Stimulated activated naive CD8-positive, alpha-beta T cell treated with anti-CD3 and anti-CD28 coated beads, Interleukin-15, amount 100 ng/mL, for 72 hours (primary cell): Measurements from ENCODE around the gene AIFM1.

ENCODE experiments used
- ATAC-seq: fragments of 150-1000 bp; cut with Tn5 transposase; 2 replicates; pipeline ENCODE4 v1.10.0; 2021; ENCODE audit warnings: mild to moderate bottlenecking, moderate library complexity
- DNase-seq, 2 donors: peaks; one replicate each; pipeline ENCODE4 v3.0.0; 2021 to 2022
- H3K27ac Mint-ChIP-seq, 2 donors: one replicate each; pipeline ENCODE4 v1.8.0; 2022; ENCODE audit warnings: mild to moderate bottlenecking in 2 of 2, mixed read lengths in 2 of 2, moderate library complexity in 2 of 2
- H3K27me3 Mint-ChIP-seq: one replicate; pipeline ENCODE4 v1.8.0; 2022; ENCODE audit warnings: mixed read lengths
- H3K4me1 Mint-ChIP-seq: one replicate; pipeline ENCODE4 v1.8.0; 2022; ENCODE audit warnings: mild to moderate bottlenecking, mixed read lengths
- H3K4me3 Mint-ChIP-seq, 2 donors: one replicate each; pipeline ENCODE4 v1.8.0; 2022; ENCODE audit warnings: mild to moderate bottlenecking in 2 of 2, mixed read lengths in 2 of 2, moderate library complexity in 1 of 2
- H3K9me3 Mint-ChIP-seq, 2 donors: one replicate each; pipeline ENCODE4 v1.8.0; 2022; ENCODE audit warnings: mixed read lengths in 2 of 2

AIFM1 gene

DNA sequence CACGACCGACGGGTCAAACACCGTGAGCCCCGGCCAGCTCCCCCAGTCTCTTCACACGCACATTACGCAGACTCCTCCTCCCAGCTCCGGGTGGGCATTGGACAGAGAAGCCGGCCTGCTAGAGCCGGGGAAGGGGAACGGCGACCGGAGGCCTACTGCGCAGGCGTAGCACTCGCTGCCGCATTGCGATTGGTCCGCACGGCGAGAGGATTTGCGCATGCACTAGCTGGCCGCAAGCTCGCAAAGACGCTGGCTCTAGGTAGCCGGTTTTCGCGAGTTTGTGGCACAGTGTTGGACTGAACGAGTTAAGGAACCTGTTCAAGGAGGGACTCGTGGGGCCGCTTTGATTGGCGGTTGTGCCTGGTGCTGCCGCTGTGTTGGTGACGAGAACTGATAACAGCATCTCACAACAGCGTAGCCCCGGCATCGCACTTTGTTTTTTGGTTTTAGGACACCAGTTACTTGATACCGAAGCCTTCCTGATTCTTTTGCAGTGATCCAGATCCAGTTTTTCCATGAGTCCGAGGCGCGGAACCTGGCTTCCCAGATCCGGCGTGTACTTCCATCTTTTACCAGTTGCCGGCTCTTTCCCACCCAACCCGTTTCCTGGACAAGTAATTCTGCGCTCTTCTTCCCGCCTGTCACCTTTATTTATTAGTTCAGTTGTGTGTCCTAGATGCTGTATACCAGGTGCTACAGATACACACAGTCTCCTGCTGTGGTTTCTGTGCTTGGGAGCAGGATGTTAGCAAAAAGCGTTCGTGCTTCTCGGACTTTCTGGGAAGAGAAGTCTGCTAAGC, at the start of gene AIFM1:
AIFM1 (minus strand) TSS at position 139 of the 800 bp plus-strand sequence. CDS start 185 bp downstream, outside the sequence.
- H3K4me3 Mint-ChIP-seq = peak within 1 kb of the TSS; percentile 95 to 99
- H3K27me3 Mint-ChIP-seq = no peaks in the 10 kb centered on the region
- peak within 1 kb of the TSS; percentile 96 to 98 for H3K27ac Mint-ChIP-seq
- peaks cover 42% of the 10 kb centered on the region for H3K4me1 Mint-ChIP-seq
- no peaks in the 10 kb centered on the region for H3K9me3 Mint-ChIP-seq
- peak; percentile 95 for ATAC-seq
- peak; percentile 85 to 91 for DNase-seq

DNA sequence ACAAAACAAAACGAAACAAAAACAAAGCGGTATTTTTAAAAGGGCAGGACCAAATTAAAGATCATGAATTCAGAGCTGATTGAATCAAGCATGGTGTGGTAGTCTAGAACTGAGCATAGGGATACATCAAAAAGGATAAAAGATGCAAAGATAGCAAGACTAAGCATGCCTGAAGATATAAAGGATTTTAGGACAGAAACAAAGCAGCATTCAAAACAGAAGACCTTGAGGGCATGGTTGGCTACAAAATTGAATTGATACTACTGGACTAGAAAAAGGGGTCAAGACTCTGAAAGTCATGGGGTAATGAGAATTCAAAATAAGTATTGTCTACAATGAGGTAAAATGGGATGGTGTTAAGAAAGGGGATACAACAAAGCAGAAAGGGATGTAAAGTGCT, 47.7 kb upstream of the AIFM1 start:
- H3K27ac Mint-ChIP-seq = no peak overlapping the region
- no peaks in the 10 kb centered on the region for H3K9me3 Mint-ChIP-seq
- H3K27me3 Mint-ChIP-seq = no peaks in the 10 kb centered on the region
- DNase-seq (no peak), ATAC-seq (no peak)
- peaks cover 18% of the 10 kb centered on the region for H3K4me1 Mint-ChIP-seq
- no peak overlapping the region for H3K4me3 Mint-ChIP-seq

- H3K27ac Mint-ChIP-seq = no peak overlapping the region
- no peaks in the 10 kb centered on the region for H3K27me3 Mint-ChIP-seq
- DNase-seq (no peak), ATAC-seq (peak; percentile 52)
- no peaks in the 10 kb centered on the region for H3K9me3 Mint-ChIP-seq
- H3K4me1 Mint-ChIP-seq = peaks cover 18% of the 10 kb centered on the region
- H3K4me3 Mint-ChIP-seq = peak overlapping the region in 1 of 2 donors; percentile 28
Measured at GRCh38 chrX:130212371-130212770, 46.7 kb upstream of the AIFM1 start.

DNA sequence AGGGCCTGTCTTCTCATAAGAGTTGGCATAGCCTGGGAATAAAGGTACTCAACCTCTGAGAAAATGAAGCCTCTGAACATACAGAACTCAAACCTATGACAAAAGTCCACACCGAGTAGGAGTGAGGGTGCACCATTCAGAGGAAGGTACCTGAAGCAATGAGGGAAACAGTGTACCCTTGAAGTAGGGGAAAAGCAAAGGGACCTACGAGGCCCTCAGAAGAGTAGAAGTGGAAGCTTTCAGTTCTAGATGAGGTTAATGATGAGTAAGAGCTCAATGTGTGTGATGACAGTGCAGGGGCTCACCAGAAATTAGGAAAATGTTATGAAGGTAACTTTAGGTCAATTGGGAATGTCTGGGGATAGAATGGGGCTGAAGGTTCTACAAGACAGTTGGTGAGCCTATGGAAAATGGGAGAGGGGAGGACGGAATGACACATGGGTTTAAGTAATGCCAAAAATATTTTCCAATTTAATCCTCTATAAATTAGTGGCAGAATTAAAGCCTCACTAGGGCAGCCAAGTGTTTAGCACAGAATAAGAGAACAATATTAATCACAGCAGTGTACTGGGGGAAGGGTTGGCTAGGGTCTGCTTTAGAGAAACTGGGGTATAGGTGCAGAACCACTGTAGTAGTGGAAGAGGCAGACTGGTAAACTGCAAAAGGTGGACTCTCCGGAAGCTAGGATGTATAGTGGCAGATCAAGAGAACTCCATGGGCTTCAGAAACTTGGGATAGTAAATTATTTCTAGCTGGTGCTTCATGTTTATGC, 46.0 kb upstream of the AIFM1 start:
- ATAC-seq (peak; percentile 76), DNase-seq (no peak)
- no peaks in the 10 kb centered on the region for H3K27me3 Mint-ChIP-seq
- H3K27ac Mint-ChIP-seq = no peak overlapping the region
- no peaks in the 10 kb centered on the region for H3K9me3 Mint-ChIP-seq
- peak overlapping the region in 1 of 2 donors; percentile 57 for H3K4me3 Mint-ChIP-seq
- H3K4me1 Mint-ChIP-seq = peaks cover 18% of the 10 kb centered on the region

DNA sequence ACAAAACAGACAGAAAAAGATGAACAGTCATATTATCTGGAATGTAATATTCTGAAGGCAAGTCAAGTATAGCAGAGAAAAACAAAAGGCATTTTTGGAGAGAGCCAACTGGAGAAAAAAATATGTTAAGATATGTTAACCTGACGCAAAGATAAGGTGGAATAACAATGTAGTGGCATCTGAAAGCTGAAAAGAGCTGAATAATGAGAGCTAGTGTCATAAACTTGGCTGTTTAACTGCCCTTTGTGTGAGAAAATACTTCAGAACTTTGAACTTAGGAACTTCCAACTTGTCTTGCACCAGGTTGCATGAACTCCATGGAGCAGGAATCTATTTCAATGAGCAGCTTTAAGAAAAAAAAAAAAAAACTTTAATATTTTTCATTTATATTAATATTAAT, 39.0 kb upstream of the AIFM1 start:
- Mint-ChIP-seq H3K4me3 (no peak overlapping the region), H3K27ac (no peak overlapping the region), H3K9me3 (no peaks in the 10 kb centered on the region), H3K27me3 (no peaks in the 10 kb centered on the region), H3K4me1 (no peaks in the 10 kb centered on the region)
- DNase-seq (no peak), ATAC-seq (no peak)

DNA sequence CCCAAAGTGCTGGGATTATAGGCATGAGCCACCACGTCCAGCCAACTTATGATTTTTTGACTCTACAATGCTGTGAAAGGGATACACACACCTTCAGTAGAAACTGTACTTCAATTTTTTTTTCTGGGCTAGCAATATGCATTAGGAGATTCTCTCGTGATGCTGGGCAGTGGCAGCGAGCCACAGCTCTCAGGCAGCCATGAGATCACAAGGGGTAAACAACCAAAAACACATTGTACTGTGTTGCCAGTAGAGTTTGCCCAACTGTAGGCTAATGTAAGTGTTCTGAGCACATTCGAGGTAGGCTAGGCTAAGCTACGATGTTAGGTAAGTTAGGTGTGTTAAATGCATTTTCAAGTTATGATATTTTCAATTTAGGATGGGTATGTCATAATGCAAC, 31.8 kb upstream of the AIFM1 start:
- ATAC-seq (no peak), DNase-seq (no peak)
- Mint-ChIP-seq H3K27me3 (no peaks in the 10 kb centered on the region), H3K9me3 (no peaks in the 10 kb centered on the region), H3K4me3 (no peak overlapping the region), H3K4me1 (no peaks in the 10 kb centered on the region), H3K27ac (no peak overlapping the region)

DNA sequence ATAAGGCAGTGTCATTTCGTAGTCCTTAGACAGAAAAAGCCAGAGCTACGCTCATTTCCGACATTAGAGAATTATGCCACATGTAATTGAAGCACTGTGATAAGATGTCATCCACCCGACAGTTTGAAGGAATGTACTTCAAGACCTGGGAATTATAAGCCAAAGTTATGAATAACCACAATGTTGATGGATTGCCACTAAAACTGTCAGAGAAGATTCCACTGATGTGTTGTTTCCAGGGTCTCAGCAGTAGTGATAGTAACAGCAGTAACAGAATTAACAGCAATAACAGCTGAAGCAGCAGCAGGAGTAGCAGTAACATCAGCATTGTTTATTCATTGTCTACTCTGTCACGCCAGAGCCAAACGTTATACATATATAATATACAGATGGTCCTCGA, 30.8 kb upstream of the AIFM1 start:
- H3K4me3 Mint-ChIP-seq = no peak overlapping the region
- ATAC-seq = no peak
- no peak overlapping the region for H3K27ac Mint-ChIP-seq
- no peak for DNase-seq
- no peaks in the 10 kb centered on the region for H3K9me3 Mint-ChIP-seq
- no peaks in the 10 kb centered on the region for H3K27me3 Mint-ChIP-seq
- H3K4me1 Mint-ChIP-seq = no peaks in the 10 kb centered on the region

DNA sequence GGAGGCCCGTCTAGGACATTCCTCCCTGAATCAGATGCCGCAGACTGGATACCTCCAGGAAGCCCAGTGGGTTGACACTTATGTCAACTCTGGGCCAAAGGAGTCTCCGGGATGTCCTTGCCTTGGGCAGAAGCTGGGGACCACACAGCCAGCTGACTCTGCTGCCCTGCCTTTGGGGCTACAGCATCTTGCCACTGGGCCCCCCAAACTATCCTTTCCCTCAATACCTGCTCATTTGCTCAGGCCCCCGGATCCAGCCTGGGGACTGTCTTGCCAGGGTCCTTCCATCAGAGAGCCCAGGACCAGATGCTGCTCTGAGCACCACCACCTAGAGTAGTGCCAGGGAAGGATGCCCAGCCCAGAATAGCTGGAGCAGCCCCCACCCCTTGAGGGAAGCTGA, 25.2 kb upstream of the AIFM1 start:
- H3K9me3 Mint-ChIP-seq = no peaks in the 10 kb centered on the region
- H3K4me1 Mint-ChIP-seq = peaks cover 6% of the 10 kb centered on the region
- DNase-seq (no peak), ATAC-seq (no peak)
- H3K27me3 Mint-ChIP-seq = no peaks in the 10 kb centered on the region
- no peak overlapping the region for H3K4me3 Mint-ChIP-seq
- no peak overlapping the region for H3K27ac Mint-ChIP-seq

GRCh38 chrX:130186651-130187050, 21.0 kb upstream of the AIFM1 start:
- Mint-ChIP-seq H3K4me3 (no peak overlapping the region), H3K9me3 (no peaks in the 10 kb centered on the region), H3K27ac (no peak overlapping the region), H3K4me1 (peaks cover 16% of the 10 kb centered on the region), H3K27me3 (no peaks in the 10 kb centered on the region)
- ATAC-seq (no peak), DNase-seq (no peak)

- H3K27ac Mint-ChIP-seq = no peak overlapping the region
- no peaks in the 10 kb centered on the region for H3K27me3 Mint-ChIP-seq
- no peak overlapping the region for H3K4me3 Mint-ChIP-seq
- DNase-seq = no peak
- ATAC-seq = no peak
- no peaks in the 10 kb centered on the region for H3K9me3 Mint-ChIP-seq
- H3K4me1 Mint-ChIP-seq = peaks cover 19% of the 10 kb centered on the region
Measured at GRCh38 chrX:130184857-130185256, 19.2 kb upstream of the AIFM1 start.

GRCh38 chrX:130184168-130184567, 18.5 kb upstream of the AIFM1 start:
- Mint-ChIP-seq H3K27ac (peak overlapping the region in 1 of 2 donors; percentile 34), H3K4me1 (peaks cover 26% of the 10 kb centered on the region), H3K27me3 (no peaks in the 10 kb centered on the region), H3K9me3 (no peaks in the 10 kb centered on the region), H3K4me3 (peak overlapping the region in 1 of 2 donors; percentile 44)
- no peak for ATAC-seq
- no peak for DNase-seq

GRCh38 chrX:130179579-130180215, 14.1 kb upstream of the AIFM1 start:
- peaks cover 63% of the 10 kb centered on the region for H3K4me1 Mint-ChIP-seq

GRCh38 chrX:130179170-130179569, 13.5 kb upstream of the AIFM1 start:
- Mint-ChIP-seq H3K9me3 (no peaks in the 10 kb centered on the region), H3K27ac (peak overlapping the region in 1 of 2 donors; percentile 43), H3K27me3 (no peaks in the 10 kb centered on the region), H3K4me1 (peaks cover 64% of the 10 kb centered on the region), H3K4me3 (peak overlapping the region; percentile 47 to 53)
- no peak for ATAC-seq
- no peak for DNase-seq

More at GRCh38 chrX:130179579-130180215, 14.1 kb upstream of the AIFM1 start:
- DNase-seq (no peak), ATAC-seq (peak; percentile 74)
- H3K9me3 Mint-ChIP-seq = no peaks in the 10 kb centered on the region
- no peaks in the 10 kb centered on the region for H3K27me3 Mint-ChIP-seq
- H3K27ac Mint-ChIP-seq = peak overlapping the region in 1 of 2 donors; percentile 43
- peak overlapping the region; percentile 41 to 47 for H3K4me3 Mint-ChIP-seq

DNA sequence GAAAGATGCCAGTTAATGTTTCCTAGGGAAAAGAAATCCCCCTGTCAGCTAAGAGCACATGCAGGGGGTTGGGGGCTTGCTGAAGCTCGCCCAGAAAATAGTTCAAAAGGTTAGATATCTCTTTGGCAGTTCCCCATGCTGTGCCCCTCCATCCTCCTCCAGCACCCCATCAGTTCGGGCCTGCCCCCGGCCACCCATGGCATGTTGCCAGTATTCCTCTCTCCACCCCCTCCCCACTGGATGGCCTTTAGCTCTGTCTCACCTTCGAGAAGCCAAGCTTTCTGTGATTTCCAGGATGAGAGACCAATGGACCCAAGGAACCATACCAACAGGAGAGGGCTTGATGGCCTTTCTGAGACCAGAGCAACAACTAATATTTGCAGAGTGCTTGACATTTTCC, 11.3 kb upstream of the AIFM1 start:
- Mint-ChIP-seq H3K4me3 (peak overlapping the region in 1 of 2 donors; percentile 60), H3K27ac (peak overlapping the region; percentile 85 to 93), H3K9me3 (no peaks in the 10 kb centered on the region), H3K27me3 (no peaks in the 10 kb centered on the region), H3K4me1 (peaks cover 64% of the 10 kb centered on the region)
- ATAC-seq (no peak), DNase-seq (no peak)

GRCh38 chrX:130176354-130176776, 10.7 kb upstream of the AIFM1 start:
- Mint-ChIP-seq H3K27me3 (no peaks in the 10 kb centered on the region), H3K4me1 (peaks cover 64% of the 10 kb centered on the region), H3K4me3 (peak overlapping the region; percentile 60 to 70), H3K9me3 (no peaks in the 10 kb centered on the region), H3K27ac (peak overlapping the region; percentile 85 to 93)
- ATAC-seq (no peak), DNase-seq (no peak)

DNA sequence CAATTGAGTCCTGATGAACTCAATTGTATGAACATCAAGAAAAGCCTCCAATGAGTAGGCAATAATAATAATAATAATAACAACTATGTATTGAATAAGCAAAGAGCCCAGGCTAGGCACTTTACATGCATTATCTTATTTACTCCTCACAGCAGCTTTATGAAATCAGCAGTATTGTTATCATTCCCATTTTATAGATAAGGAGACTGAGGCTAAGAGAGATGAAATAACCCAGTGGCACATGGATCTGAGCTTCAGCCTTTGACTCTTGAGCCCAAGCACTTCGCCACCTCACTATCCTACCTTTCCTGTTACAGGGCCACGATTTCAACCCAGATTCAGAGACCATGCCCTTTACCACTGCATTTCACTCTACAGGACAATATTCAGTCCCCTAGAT, 9.3 kb upstream of the AIFM1 start:
- Mint-ChIP-seq H3K4me3 (peak overlapping the region; percentile 37 to 89), H3K27me3 (no peaks in the 10 kb centered on the region), H3K27ac (peak overlapping the region in 1 of 2 donors; percentile 25), H3K9me3 (no peaks in the 10 kb centered on the region), H3K4me1 (peaks cover 71% of the 10 kb centered on the region)
- ATAC-seq (no peak), DNase-seq (no peak)
